Stimulated activated CD8-positive, alpha-beta memory T cell treated with anti-CD3 and anti-CD28 coated beads, Interleukin-7, amount 100 ng/mL, for 24 hours (primary cell): ENCODE measurements around the gene IL16.

Source experiments
- DNase-seq: peaks from one replicate; pipeline ENCODE4 v3.0.0-alpha.2; 2020; ENCODE audit warnings: low read depth

IL16 gene

GRCh38 chr15:81174792-81175327 lies 21.8 kb upstream of the IL16 start:
- no peak for DNase-seq

DNA sequence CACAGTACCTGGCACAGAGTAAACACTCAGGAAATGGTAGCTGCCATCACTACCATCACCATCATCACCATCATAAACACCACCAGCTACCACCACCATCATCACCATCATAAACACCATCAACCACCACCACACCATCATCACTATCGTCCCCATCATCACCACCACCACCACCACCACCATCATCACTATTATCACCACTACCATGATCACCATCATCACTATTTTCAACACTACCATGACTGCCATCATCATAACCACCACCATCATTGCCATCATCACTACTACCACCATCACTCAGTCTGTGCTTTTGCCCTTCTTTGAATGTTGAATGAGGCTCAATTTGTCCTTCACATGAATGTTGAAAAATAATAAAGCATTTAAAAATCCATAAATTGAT lies 21.2 kb upstream of the IL16 start:
- DNase-seq: no peak

DNA sequence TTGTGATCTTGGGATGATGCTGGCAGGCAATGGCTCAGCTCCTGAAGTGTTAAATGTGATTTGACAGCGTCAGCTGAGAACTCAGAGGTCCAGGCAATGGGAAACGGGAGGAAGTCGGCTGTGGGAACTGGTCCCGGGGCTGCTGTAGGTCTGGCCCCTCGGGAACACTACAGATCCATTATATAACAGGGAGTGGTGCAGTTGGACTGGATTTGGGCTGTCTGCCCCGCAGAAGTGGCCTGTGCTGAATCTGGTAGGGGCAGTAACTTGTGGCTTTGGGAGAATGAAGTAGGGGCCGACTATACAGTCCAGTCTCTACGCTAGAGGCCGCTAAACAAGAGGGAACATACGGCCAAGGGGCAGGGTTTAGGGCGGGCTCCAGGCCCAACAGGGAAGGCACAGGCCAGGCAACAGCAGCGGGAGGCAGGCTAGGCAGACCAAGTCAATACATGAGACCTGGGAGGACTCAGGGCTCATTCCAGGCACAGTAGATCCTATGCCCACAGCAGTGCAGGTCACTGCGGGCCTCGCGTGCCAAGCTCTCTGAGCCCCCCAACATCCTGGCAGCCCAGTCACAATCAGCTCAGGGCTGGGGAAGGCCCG lies 20.3 kb upstream of the IL16 start:
- no peak for DNase-seq

GRCh38 chr15:81178365-81178764 lies 18.3 kb upstream of the IL16 start:
- DNase-seq: no peak

- DNase-seq: no peak
These were observed 15.5 kb upstream of the IL16 start for GRCh38 chr15:81181220-81181619.

DNA sequence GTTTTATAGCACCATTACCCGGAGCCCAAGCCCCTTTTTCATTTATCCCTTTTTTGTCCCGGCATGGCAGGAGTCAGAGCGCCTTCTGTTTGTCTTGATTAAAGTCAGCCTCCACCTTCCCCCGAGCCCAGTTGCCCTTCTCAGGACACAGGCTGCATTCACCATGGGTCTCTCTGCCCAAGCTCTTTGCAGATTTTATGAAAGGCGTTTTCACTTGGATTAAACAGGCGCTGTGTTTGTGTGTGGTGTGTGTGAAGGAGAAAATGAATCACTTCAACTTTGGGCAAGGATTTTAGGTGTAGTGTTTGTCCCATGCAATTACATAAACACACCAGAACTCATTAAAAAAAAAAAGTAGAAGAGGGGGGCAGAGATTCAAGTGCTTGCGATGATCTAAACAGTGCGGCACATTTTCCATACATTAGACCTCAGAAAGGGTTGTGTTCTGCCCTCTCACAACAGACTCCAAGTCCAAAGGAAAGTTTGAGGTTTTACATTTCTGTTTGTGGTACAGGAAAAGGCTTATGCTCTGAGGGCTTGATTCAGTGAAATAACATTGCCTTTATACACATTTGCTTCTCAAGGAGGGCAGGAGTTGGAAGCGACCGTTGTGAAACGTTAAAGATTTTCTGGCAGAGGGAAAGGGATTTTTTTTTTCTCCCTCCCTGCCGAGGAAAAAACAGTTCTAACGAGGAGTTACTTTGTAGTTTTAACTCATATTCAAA lies 14.5 kb upstream of the IL16 start:
- DNase-seq: no peak

- DNase-seq: no peak
These were observed 13.8 kb upstream of the IL16 start for GRCh38 chr15:81182756-81183438.

DNA sequence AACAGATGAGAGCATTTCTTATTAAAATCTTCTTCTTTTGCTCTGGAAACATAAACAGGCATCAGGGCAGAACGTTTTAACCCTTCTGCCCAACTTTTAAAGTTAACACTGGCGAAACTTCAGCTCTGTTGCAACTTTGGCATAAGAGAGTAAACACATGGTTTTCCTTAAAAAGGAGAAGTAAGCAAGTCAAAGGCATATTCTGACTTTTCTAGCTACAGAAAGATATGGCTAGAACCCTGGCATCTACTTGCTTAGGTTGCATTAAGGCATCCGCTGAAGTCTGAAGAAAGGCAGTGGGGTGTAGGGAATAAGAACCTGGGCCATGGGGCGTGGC lies 13.3 kb upstream of the IL16 start:
- DNase-seq: no peak

DNA sequence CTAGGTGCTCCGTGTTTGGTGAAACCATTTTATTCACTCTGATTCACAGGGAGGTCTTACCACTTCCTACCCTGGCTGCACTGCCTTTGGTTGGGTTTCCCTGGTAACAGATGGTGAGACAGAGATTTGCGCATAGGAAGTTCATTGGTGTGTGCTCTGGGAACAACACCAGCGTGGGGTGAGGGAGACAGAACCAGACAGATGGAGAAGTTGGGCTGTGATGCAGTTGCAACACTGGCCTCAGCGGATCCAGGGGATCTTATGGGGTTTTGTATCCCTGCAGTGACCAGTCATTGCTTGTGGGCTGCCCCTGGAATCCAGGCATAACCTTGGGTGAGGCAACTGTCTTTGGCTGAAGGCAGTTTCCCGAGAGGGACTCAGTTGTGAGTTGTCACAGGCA lies 12.5 kb upstream of the IL16 start:
- no peak for DNase-seq

DNA sequence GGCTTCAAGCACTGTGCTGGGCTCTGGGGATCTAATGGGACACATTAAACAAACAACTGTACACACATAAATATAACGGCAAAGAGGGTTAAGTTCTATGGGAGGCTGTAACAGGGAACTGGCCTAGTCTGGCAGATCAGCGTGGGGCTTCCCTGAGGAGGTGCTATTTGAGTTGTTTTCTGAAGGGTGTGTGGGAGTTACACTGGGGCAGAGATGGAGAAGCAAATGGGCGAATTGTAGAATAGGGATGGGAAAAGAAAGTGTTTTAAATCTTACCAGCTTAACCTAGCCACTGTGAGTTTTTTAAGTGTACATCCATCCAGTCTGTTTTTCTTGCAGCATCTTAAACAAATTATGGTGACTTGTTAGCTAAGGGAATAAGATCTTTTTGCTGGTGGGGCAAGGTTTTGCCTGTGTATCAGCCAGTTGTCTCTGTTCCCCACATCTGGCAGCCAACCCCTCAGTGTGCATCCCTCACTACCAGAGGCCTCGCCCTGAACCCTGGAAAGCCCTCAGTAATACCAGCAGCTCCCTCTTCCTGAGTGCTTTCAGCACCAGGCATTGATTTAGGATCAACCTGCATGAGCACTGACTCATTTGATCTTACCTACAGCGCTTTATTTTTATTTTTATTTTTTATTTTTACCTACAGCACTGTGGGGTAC lies 10.9 kb upstream of the IL16 start:
- DNase-seq: no peak

- DNase-seq: no peak
These were observed 8.3 kb upstream of the IL16 start for GRCh38 chr15:81188354-81188753.

GRCh38 chr15:81189583-81190283 lies 6.9 kb upstream of the IL16 start:
- no peak for DNase-seq

DNA sequence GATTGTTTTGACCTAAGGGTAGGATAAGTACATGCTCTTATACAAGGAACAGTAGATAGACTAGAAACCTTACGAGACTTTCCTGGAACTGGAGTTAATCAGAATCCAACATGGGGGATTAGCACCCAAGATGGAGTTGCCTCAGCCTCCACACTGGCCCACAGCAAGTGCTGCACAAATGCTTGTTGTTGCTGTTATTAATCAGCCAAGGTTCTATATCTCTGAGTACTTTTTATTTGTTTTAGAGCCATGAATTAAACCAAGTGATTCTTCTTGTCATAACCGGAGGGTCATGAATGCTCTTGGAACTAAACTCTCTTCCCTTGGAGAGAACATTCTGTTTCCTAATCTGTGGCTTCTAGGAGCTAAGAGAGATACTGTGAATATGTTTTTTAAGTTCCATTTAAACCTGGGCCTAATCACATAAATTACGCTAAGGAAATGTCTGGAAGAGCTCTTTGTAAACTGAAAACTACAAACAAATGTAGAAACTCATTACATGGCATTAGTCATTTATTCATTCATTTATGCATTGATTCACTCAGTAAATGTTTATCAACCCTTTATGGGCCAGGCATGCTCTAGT lies 5.7 kb upstream of the IL16 start:
- DNase-seq: no peak

- no peak for DNase-seq
These were observed 5.0 kb upstream of the IL16 start for GRCh38 chr15:81191701-81192100.

GRCh38 chr15:81194723-81195122 lies 2.0 kb upstream of the IL16 start:
- no peak for DNase-seq

- no peak for DNase-seq
These were observed 1.3 kb upstream of the IL16 start for GRCh38 chr15:81195339-81195864.

GRCh38 chr15:81197255-81197630 lies 564 bp downstream of the IL16 start:
- no peak for DNase-seq

DNA sequence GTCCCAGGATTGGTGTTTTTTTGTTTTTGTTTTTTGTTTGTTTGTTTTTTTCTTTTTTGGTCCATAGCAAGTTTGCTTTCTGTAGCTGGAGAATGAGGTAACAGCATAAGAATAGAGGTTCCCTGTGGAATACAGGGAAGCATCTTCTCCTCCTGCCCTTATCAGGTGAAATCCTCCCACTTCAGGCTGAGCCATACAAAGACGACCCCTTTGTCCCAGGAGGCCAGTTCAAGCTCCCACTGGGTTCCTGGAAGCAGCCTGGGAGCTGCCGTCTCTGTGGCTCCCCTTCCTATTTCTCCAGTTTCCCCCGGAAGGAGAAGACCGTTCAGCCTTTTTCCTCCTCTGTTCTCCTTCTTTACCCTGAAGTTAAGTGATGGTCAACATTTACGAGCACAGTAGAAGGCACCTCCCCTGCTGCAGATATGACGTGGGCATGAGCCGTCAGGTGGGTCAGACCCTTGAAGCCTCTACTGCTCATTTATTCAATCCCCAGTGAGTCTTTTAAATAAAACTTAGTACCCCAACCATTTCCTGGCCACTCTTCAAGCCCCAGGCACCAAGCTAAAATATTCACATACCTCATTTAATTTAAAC lies 1.1 kb downstream of the IL16 start:
- DNase-seq: no peak

- DNase-seq: no peak
These were observed 2.5 kb downstream of the IL16 start for GRCh38 chr15:81199031-81199779.

DNA sequence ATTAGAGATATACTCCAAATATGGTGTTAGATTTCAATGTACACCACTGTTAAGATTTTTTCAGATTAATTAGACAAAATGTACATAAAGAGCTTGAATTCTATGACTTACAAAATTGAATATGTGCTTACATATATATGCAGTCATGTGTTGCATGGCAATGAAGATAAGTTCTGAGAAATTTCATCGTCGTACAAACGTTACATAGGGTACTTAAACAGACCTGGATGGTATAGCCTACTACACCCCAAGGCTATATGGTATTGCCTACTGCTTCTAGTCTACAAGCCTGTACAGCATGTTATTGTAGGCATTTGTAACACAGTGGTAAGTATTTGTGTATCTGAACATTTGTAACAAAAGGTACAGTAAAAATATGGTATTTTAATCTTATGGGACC lies 9.3 kb downstream of the IL16 start:
- no peak for DNase-seq
